B cell (primary cell): ENCODE results near the gene TRIM4.

Experiments
- CTCF ChIP-seq: fragments of 200-600 bp; IDR thresholded peaks from one replicate; pipeline ENCODE4 v1.8.0; 2022; ENCODE audit warnings: antibody characterized with exemption, mild to moderate bottlenecking
- EZH2 ChIP-seq: IDR thresholded peaks from 2 replicates; pipeline ENCODE4 v1.6.1; 2012; ENCODE audit warnings: borderline replicate concordance, low read depth, mild to moderate bottlenecking, moderate library complexity, low read length; ENCODE audit not compliant: insufficient read depth, poor library complexity, severe bottlenecking

GRCh38 chr7:99930376-99930775, 11.0 kb upstream of the TRIM4 start:
- no peak for TF ChIP-seq CTCF
- TF ChIP-seq EZH2 = no peak
